Lower leg skin (tissue), 3 donors: Measurements from ENCODE around the gene SLC38A11.

ENCODE experiments used
- POLR2A ChIP-seq, 2 donors: fragments of 450-650 bp; IDR thresholded peaks; one replicate each; pipeline ENCODE4 v1.6.1; 2016 to 2017; ENCODE audit warnings: antibody characterized with exemption in 2 of 2, mild to moderate bottlenecking in 1 of 2, moderate library complexity in 1 of 2
- TF ChIP-seq, protein P1 (sequence below), 3 donors: fragments of 450-650 bp; IDR thresholded peaks; one replicate each; pipeline ENCODE4 v1.5.1; 2016; ENCODE audit warnings: antibody characterized with exemption in 3 of 3, mild to moderate bottlenecking in 3 of 3, moderate library complexity in 2 of 3

DNA sequence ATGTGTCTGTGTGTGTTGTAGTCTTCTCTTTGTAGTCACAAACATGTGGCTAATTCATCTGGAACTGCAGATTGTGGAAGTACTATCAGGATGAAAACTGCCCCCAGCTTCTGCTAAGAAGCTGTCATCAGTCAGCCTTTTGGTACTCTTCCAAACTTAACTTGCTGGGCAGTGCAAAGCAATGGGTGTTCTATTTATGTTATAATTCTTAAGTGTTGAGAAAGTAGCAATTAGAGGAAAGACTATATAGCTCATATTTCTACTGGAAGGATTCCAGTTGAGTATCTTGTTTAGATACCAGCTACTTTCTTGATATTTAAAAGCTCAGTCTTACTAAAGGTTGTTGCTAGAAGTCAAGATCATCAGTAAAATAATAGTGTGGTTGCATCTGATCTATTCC, 52.1 kb downstream of the SLC38A11 start:
- TF ChIP-seq, protein P1, sequence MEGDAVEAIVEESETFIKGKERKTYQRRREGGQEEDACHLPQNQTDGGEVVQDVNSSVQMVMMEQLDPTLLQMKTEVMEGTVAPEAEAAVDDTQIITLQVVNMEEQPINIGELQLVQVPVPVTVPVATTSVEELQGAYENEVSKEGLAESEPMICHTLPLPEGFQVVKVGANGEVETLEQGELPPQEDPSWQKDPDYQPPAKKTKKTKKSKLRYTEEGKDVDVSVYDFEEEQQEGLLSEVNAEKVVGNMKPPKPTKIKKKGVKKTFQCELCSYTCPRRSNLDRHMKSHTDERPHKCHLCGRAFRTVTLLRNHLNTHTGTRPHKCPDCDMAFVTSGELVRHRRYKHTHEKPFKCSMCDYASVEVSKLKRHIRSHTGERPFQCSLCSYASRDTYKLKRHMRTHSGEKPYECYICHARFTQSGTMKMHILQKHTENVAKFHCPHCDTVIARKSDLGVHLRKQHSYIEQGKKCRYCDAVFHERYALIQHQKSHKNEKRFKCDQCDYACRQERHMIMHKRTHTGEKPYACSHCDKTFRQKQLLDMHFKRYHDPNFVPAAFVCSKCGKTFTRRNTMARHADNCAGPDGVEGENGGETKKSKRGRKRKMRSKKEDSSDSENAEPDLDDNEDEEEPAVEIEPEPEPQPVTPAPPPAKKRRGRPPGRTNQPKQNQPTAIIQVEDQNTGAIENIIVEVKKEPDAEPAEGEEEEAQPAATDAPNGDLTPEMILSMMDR (IDR thresholded peaks at IDR 0.05) = no peak
- TF ChIP-seq POLR2A (IDR thresholded peaks at IDR 0.05) = no peak
